ENCODE data around the gene TBC1D4.

The TBC1D4 gene

GRCh38 chr13:75423946-75424345 lies 58.0 kb downstream of the TBC1D4 start:
- Histone ChIP-seq H3K4me3 (ENCODE audit: low read length, poor library complexity, severe bottlenecking) (no peak overlapping the region), H3K79me2 (ENCODE audit: insufficient read depth, low read length) (0 out of 2 replicates have a peak, but pooled peaks cover 4% of the 10 kb centered on the region), H3K9me3 (ENCODE audit: insufficient read depth, low read depth, low read length) (no peaks in the 10 kb centered on the region), H2AFZ (ENCODE audit: low read length) (no peak overlapping the region), H3F3A (ENCODE audit: low read depth) (no peaks in the 10 kb centered on the region), H3K9ac (ENCODE audit: low read depth, low read length, poor library complexity, severe bottlenecking) (no peak overlapping the region), H3K27me3 (ENCODE audit: insufficient read depth, low read length, poor library complexity, severe bottlenecking) (no peaks in the 10 kb centered on the region), H3K36me3 (ENCODE audit: insufficient read depth, low read length) (no peaks in the 10 kb centered on the region), H4K20me1 (ENCODE audit: insufficient read depth, low read length, poor library complexity, severe bottlenecking) (no peaks in the 10 kb centered on the region), H3K4me1 (ENCODE audit: insufficient read depth, low read length, poor library complexity, severe bottlenecking) (peaks cover 12% of the 10 kb centered on the region), H3K4me2 (ENCODE audit: low read depth, low read length, poor library complexity, severe bottlenecking) (no peak overlapping the region), H3K9me2 (replicated peaks; ENCODE audit: low read depth, low read length) (no peaks in the 10 kb centered on the region)
- TF ChIP-seq CTCF (conservative IDR thresholded peaks at IDR 0.05; ENCODE audit: low read length): no peak
- no peak for TF ChIP-seq EZH2phosphoT487 (IDR thresholded peaks at IDR 0.05; ENCODE audit: borderline replicate concordance)

- Histone ChIP-seq H3K9ac (ENCODE audit: low read depth, low read length, poor library complexity, severe bottlenecking) (no peak overlapping the region), H3K36me3 (ENCODE audit: insufficient read depth, low read length) (no peaks in the 10 kb centered on the region), H4K20me1 (ENCODE audit: insufficient read depth, low read length, poor library complexity, severe bottlenecking) (no peaks in the 10 kb centered on the region), H3K9me3 (ENCODE audit: insufficient read depth, low read depth, low read length) (no peaks in the 10 kb centered on the region), H3K4me3 (ENCODE audit: low read length, poor library complexity, severe bottlenecking) (no peak overlapping the region), H3K9me2 (replicated peaks; ENCODE audit: low read depth, low read length) (no peaks in the 10 kb centered on the region), H2AFZ (ENCODE audit: low read length) (no peak overlapping the region), H3K27me3 (ENCODE audit: insufficient read depth, low read length, poor library complexity, severe bottlenecking) (no peaks in the 10 kb centered on the region), H3F3A (ENCODE audit: low read depth) (no peaks in the 10 kb centered on the region), H3K79me2 (ENCODE audit: insufficient read depth, low read length) (0 out of 2 replicates have a peak, but pooled peaks cover 4% of the 10 kb centered on the region), H3K4me1 (ENCODE audit: insufficient read depth, low read length, poor library complexity, severe bottlenecking) (peaks cover 11% of the 10 kb centered on the region), H3K4me2 (ENCODE audit: low read depth, low read length, poor library complexity, severe bottlenecking) (no peak overlapping the region)
- TF ChIP-seq EZH2phosphoT487 (IDR thresholded peaks at IDR 0.05; ENCODE audit: borderline replicate concordance) (no peak), CTCF (conservative IDR thresholded peaks at IDR 0.05; ENCODE audit: low read length) (no peak)
Measured at GRCh38 chr13:75422028-75422427, 59.9 kb downstream of the TBC1D4 start.

- Histone ChIP-seq H3K79me2 (ENCODE audit: insufficient read depth, low read length) (0 out of 2 replicates have a peak, but pooled peaks cover 4% of the 10 kb centered on the region), H3K4me3 (ENCODE audit: low read length, poor library complexity, severe bottlenecking) (no peak overlapping the region), H3K36me3 (ENCODE audit: insufficient read depth, low read length) (no peaks in the 10 kb centered on the region), H3F3A (ENCODE audit: low read depth) (no peaks in the 10 kb centered on the region), H3K9me2 (replicated peaks; ENCODE audit: low read depth, low read length) (no peaks in the 10 kb centered on the region), H3K4me1 (ENCODE audit: insufficient read depth, low read length, poor library complexity, severe bottlenecking) (peaks cover 18% of the 10 kb centered on the region), H4K20me1 (ENCODE audit: insufficient read depth, low read length, poor library complexity, severe bottlenecking) (no peaks in the 10 kb centered on the region), H3K9me3 (ENCODE audit: insufficient read depth, low read depth, low read length) (no peaks in the 10 kb centered on the region), H3K27me3 (ENCODE audit: insufficient read depth, low read length, poor library complexity, severe bottlenecking) (no peaks in the 10 kb centered on the region), H3K9ac (ENCODE audit: low read depth, low read length, poor library complexity, severe bottlenecking) (no peak overlapping the region), H3K4me2 (ENCODE audit: low read depth, low read length, poor library complexity, severe bottlenecking) (no peak overlapping the region), H2AFZ (ENCODE audit: low read length) (no peak overlapping the region)
- TF ChIP-seq EZH2phosphoT487 (IDR thresholded peaks at IDR 0.05; ENCODE audit: borderline replicate concordance) (no peak), CTCF (conservative IDR thresholded peaks at IDR 0.05; ENCODE audit: low read length) (no peak)
Measured at GRCh38 chr13:75421133-75421532, 60.8 kb downstream of the TBC1D4 start.
